LNCAP (cell line): ENCODE results near the gene KRTAP4-8.

Source experiments
- CTCF ChIP-seq: fragments of 450-650 bp; IDR thresholded peaks from 2 replicates; pipeline ENCODE4 v1.5.1; 2017; ENCODE audit warnings: mild to moderate bottlenecking

The KRTAP4-8 gene

GRCh38 chr17:41065829-41066624 is 31.9 kb downstream of the KRTAP4-8 start, which contains the start of gene KRTAP2-4:
KRTAP2-4 (minus strand) TSS chr17:41065879; CDS start chr17:41065845, 34 bp downstream.
- TF ChIP-seq CTCF: no peak

DNA sequence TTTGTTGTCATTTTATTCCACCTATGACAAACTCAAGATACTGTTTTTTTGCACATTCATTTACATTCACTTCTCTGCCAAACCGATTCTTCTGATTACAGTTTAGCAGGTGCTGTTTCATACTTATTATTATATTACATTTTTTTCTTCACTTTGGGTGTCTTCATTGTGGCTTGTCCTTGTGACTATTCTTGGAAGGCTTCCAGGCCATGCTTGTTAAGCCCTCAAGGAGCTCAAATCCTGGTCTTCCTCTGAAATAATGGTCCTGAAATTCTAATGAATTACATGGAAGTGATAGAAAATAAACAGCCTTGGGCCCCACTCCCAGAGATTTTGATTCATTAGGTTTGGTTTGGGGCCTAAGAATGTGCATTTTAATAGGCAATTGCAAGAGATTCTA is 33.6 kb downstream of the KRTAP4-8 start:
- TF ChIP-seq CTCF: no peak

- TF ChIP-seq CTCF: no peak
Observed at GRCh38 chr17:41063449-41063848, 34.5 kb downstream of the KRTAP4-8 start.

DNA sequence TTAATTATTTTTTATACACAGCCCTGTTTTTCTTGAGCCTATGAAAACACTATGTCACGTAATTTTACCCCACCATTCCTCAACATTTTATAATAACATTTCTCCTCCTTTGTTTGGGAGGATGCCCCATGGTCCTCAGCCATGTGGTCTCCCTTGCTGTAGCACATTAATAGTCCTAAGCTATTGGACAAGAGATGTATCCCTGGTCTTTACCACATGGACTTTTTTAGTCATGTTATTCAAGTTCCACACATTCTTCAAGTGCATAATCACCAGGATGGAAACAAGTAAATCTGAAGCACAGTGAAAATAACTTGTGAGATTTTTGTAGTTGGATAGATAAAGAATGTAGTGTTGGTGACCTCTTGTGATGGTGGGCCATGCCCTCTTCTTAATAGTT is 36.0 kb downstream of the KRTAP4-8 start:
- TF ChIP-seq CTCF: no peak

GRCh38 chr17:41060052-41060604 is 37.8 kb downstream of the KRTAP4-8 start, which contains the start of gene KRTAP2-3:
KRTAP2-3 (minus strand) TSS chr17:41060114; CDS start chr17:41060050, 64 bp downstream.
- no peak for TF ChIP-seq CTCF

GRCh38 chr17:41058741-41059140 is 39.2 kb downstream of the KRTAP4-8 start:
- no peak for TF ChIP-seq CTCF

- TF ChIP-seq CTCF: no peak
Observed at GRCh38 chr17:41057547-41057946, 40.4 kb downstream of the KRTAP4-8 start.
